Placental pericyte (primary cell): ENCODE results near the gene BMP8B. TPM values are rescaled to one million over a fixed set of nuclear protein-coding genes. Genes with fewer than 3 reads are reported as not detected.

Experiments
- small RNA-seq: library from RNA; depleted of rRNA; stranded (forward); fragments of <200 nt; gene quantifications from one replicate; pipeline ENCODE3, GENCODE V24; 2012; ENCODE audit warnings: low replicate concordance
- total RNA-seq: library from RNA; depleted of rRNA; stranded (reverse); fragments of >200 nt; gene quantifications from 2 replicates; pipeline ENCODE4 v1.2.3, GENCODE V29; 2012

Gene BMP8B
- total RNA-seq: under 0.01 and 0.14 TPM in 2 replicates

GRCh38 chr1:39788758-39789570, at the start of gene BMP8B:
BMP8B (minus strand) TSS chr1:39788865; CDS start chr1:39788485, 380 bp downstream.

GRCh38 chr1:39771022-39771532, 17.6 kb downstream of the BMP8B start, which contains the start of gene OXCT2:
OXCT2 (minus strand) TSS chr1:39771348; CDS start chr1:39771255, 93 bp downstream.

GRCh38 chr1:39738622-39739366, 49.9 kb downstream of the BMP8B start, which contains the start of gene PPIE:
PPIE (plus strand) TSS chr1:39738882; CDS start chr1:39738901, 19 bp downstream.

Small RNA genes lying within 50 kb of the gene (small RNA-seq; reads per million reads assigned to genes)
- not detected for gene AL033527.1
- gene RNU7-121P: not detected

Other genes starting within 250 kb of the BMP8B start
- 131 and 166 TPM in 2 replicates for gene PABPC4, start 212.1 kb downstream of the BMP8B start, total RNA-seq
- 0.57 TPM in 1 of 2 replicates, not detected in the other for gene HEYL, start 149.2 kb downstream of the BMP8B start, total RNA-seq
- not detected in 2 replicates for gene NT5C1A, start 116.8 kb downstream of the BMP8B start, total RNA-seq
- gene HPCAL4, start 97.4 kb downstream of the BMP8B start, total RNA-seq: not detected in 2 replicates
- 28.6 and 35.0 TPM in 2 replicates for gene PPIE, start 50.0 kb downstream of the BMP8B start, total RNA-seq
- gene OXCT2, start 17.5 kb downstream of the BMP8B start, total RNA-seq: 0.29 and 0.88 TPM in 2 replicates
- gene TRIT1, start 94.6 kb upstream of the BMP8B start, total RNA-seq: 19.7 and 24.6 TPM in 2 replicates
- 0.14 and 0.44 TPM in 2 replicates for gene MYCL, start 113.1 kb upstream of the BMP8B start, total RNA-seq
- gene MFSD2A, start 166.3 kb upstream of the BMP8B start, total RNA-seq: 11.9 and 25.2 TPM in 2 replicates